HEK293 (cell line): ENCODE measurements around the gene HNRNPUL1.

Experiments used
- HOXD13 ChIP-seq: sonication (generic); formaldehyde crosslinking; IDR thresholded peaks from 2 replicates; pipeline ENCODE4 v1.8.0; 2022; ENCODE audit warnings: missing genetic modification reagents, borderline replicate concordance
- SP3 ChIP-seq: fragments of 450-650 bp; formaldehyde crosslinking; IDR thresholded peaks from 2 replicates; pipeline ENCODE4 v1.5.1; 2016; ENCODE audit warnings: missing biosample characterization, missing genetic modification characterization
- TRIM28 ChIP-seq: IDR thresholded peaks from 2 replicates; pipeline ENCODE4 v1.6.1; 2011; ENCODE audit warnings: low read length, control low read depth, borderline replicate concordance
- YY2 ChIP-seq: fragments of 450-650 bp; formaldehyde crosslinking; IDR thresholded peaks from 2 replicates; pipeline ENCODE4 v1.5.1; 2016; ENCODE audit warnings: missing biosample characterization, missing genetic modification characterization
- ZBTB17 ChIP-seq: fragments of 450-650 bp; formaldehyde crosslinking; IDR thresholded peaks from 2 replicates; pipeline ENCODE4 v1.5.1; 2016; ENCODE audit warnings: missing biosample characterization, missing genetic modification characterization
- ZBTB21 ChIP-seq: fragments of 450-650 bp; formaldehyde crosslinking; IDR thresholded peaks from 2 replicates; pipeline ENCODE4 v1.5.1; 2017; ENCODE audit warnings: missing biosample characterization, missing genetic modification characterization
- ZFP37 ChIP-seq: fragments of 450-650 bp; formaldehyde crosslinking; IDR thresholded peaks from 2 replicates; pipeline ENCODE4 v1.5.1; 2016; ENCODE audit warnings: missing biosample characterization, missing genetic modification characterization
- ZNF10 ChIP-seq: fragments of 450-650 bp; formaldehyde crosslinking; IDR thresholded peaks from 2 replicates; pipeline ENCODE4 v1.5.1; 2017; ENCODE audit warnings: missing biosample characterization, missing genetic modification characterization
- ZNF133 ChIP-seq: fragments of 450-650 bp; formaldehyde crosslinking; IDR thresholded peaks from 2 replicates; pipeline ENCODE4 v1.5.1; 2016; ENCODE audit warnings: missing biosample characterization, missing genetic modification characterization
- ZNF155 ChIP-seq: fragments of 450-650 bp; formaldehyde crosslinking; IDR thresholded peaks from 2 replicates; pipeline ENCODE4 v1.5.1; 2016; ENCODE audit warnings: missing biosample characterization, missing genetic modification characterization
- ZNF311 ChIP-seq: fragments of 450-650 bp; formaldehyde crosslinking; IDR thresholded peaks from 2 replicates; pipeline ENCODE4 v1.5.1; 2017; ENCODE audit warnings: missing biosample characterization, missing genetic modification characterization, borderline replicate concordance
- ZNF354C ChIP-seq: fragments of 450-650 bp; formaldehyde crosslinking; IDR thresholded peaks from 2 replicates; pipeline ENCODE4 v1.5.1; 2016; ENCODE audit warnings: missing biosample characterization, missing genetic modification characterization, low read depth, borderline replicate concordance
- ZNF404 ChIP-seq: fragments of 450-650 bp; formaldehyde crosslinking; IDR thresholded peaks from 2 replicates; pipeline ENCODE4 v1.5.1; 2017; ENCODE audit warnings: missing biosample characterization, missing genetic modification characterization
- ZNF426 ChIP-seq: fragments of 450-650 bp; formaldehyde crosslinking; IDR thresholded peaks from 2 replicates; pipeline ENCODE4 v1.5.1; 2017; ENCODE audit warnings: missing biosample characterization, missing genetic modification characterization, mild to moderate bottlenecking, inconsistent platforms, moderate library complexity
- ZNF501 ChIP-seq: fragments of 450-650 bp; formaldehyde crosslinking; IDR thresholded peaks from 2 replicates; pipeline ENCODE4 v1.5.1; 2016; ENCODE audit warnings: missing biosample characterization, missing genetic modification characterization
- ZNF510 ChIP-seq: fragments of 450-650 bp; formaldehyde crosslinking; IDR thresholded peaks from 2 replicates; pipeline ENCODE4 v1.5.1; 2018; ENCODE audit warnings: mild to moderate bottlenecking, missing genetic modification characterization, missing biosample characterization; ENCODE audit not compliant: insufficient replicate concordance
- ZNF514 ChIP-seq: fragments of 450-650 bp; formaldehyde crosslinking; IDR thresholded peaks from 2 replicates; pipeline ENCODE4 v1.5.1; 2016; ENCODE audit warnings: missing biosample characterization, missing genetic modification characterization
- ZNF561 ChIP-seq: fragments of 450-650 bp; IDR thresholded peaks from 2 replicates; pipeline ENCODE4 v1.5.1; 2018; ENCODE audit warnings: missing biosample characterization, missing genetic modification characterization, borderline replicate concordance
- ZNF571 ChIP-seq: fragments of 450-650 bp; formaldehyde crosslinking; IDR thresholded peaks from 2 replicates; pipeline ENCODE4 v1.5.0; 2017; ENCODE audit warnings: missing biosample characterization, missing genetic modification characterization
- ZNF600 ChIP-seq: fragments of 450-650 bp; formaldehyde crosslinking; IDR thresholded peaks from 2 replicates; pipeline ENCODE4 v1.5.1; 2016; ENCODE audit warnings: missing biosample characterization, missing genetic modification characterization
- ZNF658 ChIP-seq: fragments of 450-650 bp; formaldehyde crosslinking; IDR thresholded peaks from 2 replicates; pipeline ENCODE4; 2016; ENCODE audit warnings: missing biosample characterization, missing genetic modification characterization
- ZNF677 ChIP-seq: fragments of 450-650 bp; IDR thresholded peaks from 2 replicates; pipeline ENCODE4 v1.5.0; 2018; ENCODE audit warnings: missing biosample characterization, mild to moderate bottlenecking, missing genetic modification characterization, moderate library complexity
- ZNF707 ChIP-seq: fragments of 450-650 bp; formaldehyde crosslinking; IDR thresholded peaks from 2 replicates; pipeline ENCODE4 v1.5.1; 2016; ENCODE audit warnings: missing biosample characterization, missing genetic modification characterization
- ZSCAN30 ChIP-seq: fragments of 450-650 bp; IDR thresholded peaks from 2 replicates; pipeline ENCODE4 v1.5.1; 2018; ENCODE audit warnings: missing biosample characterization, mild to moderate bottlenecking, missing genetic modification characterization, moderate library complexity
- TF ChIP-seq, protein P1 (sequence below): fragments of 450-650 bp; IDR thresholded peaks from 2 replicates; pipeline ENCODE4 v1.5.1; 2018; ENCODE audit warnings: missing biosample characterization, mild to moderate bottlenecking, missing genetic modification characterization
- TF ChIP-seq, protein P2 (sequence below): fragments of 450-650 bp; formaldehyde crosslinking; IDR thresholded peaks from 2 replicates; pipeline ENCODE4 v1.5.1; 2016; ENCODE audit warnings: missing biosample characterization, missing genetic modification characterization
- TF ChIP-seq, protein P3 (sequence below): fragments of 450-650 bp; formaldehyde crosslinking; IDR thresholded peaks from 2 replicates; pipeline ENCODE4 v1.5.1; 2016; ENCODE audit warnings: missing biosample characterization, missing genetic modification characterization, low read depth
- TF ChIP-seq, protein P4 (sequence below): fragments of 450-650 bp; formaldehyde crosslinking; IDR thresholded peaks from 2 replicates; pipeline ENCODE4 v1.5.1; 2016; ENCODE audit warnings: missing biosample characterization, missing genetic modification characterization
- TF ChIP-seq, protein P5 (sequence below): fragments of 450-650 bp; formaldehyde crosslinking; IDR thresholded peaks from 2 replicates; pipeline ENCODE4 v1.5.1; 2017; ENCODE audit warnings: missing biosample characterization, missing genetic modification characterization

The HNRNPUL1 gene

DNA sequence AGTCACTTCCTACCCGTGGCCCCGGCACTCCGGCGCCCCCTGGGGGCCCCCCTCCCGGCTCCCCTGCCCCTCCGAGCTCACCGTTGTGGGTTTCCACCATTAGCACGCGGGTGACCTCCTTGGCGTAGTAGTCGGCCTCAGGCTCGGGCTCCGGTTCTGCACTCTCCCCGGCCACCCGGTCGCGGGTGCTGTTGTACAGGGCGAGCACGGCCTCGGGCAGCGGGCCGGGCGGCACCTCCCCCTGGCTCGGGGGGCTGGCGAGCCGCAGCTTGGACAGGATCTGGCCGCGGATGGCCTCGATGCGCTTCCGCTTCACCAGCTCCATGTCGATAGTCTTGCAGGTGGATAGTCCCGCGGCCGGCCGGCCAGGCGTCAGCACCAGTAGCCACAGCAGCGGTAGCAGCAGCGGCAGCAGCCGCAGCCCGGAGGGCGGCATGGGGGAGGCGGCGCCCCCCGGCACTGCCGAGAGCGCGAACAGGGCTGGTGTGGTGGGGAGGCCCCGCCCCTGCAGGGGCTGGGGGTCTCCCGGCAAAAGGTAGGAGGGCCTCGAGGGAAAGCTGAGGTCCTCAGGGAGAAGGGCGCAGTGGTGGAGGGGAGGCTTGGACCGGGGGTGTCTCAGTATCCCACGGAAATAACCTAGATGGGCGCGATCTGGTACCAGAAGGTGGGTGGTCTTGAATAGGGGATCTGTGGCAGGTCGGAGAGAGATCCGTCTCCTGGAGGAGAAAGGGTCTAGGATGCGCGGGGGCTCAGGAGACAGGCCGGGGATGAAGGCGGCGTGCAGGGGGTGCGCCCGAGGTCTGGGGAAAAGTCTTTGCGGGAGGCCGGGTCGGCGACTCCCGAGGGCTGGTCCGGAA is 88.7 kb downstream of the HNRNPUL1 start (continued):
- TF ChIP-seq YY2 (tag by site-specific recombination) (peak; percentile 50; the same call in 1 of the 2 replicates), ZNF426 (tag by site-specific recombination) (no peak), ZNF311 (tag by site-specific recombination) (no peak), ZBTB21 (tag by site-specific recombination) (no peak), ZNF133 (tag by site-specific recombination) (no peak), ZNF600 (peak; percentile 52; the same call in 1 of the 2 replicates), ZNF677 (tag by site-specific recombination) (no peak), SP3 (peak; percentile 79), ZNF658 (tag by site-specific recombination) (no peak), TRIM28 (no peak), ZNF501 (tag by site-specific recombination) (peak; percentile 62), ZNF404 (tag by site-specific recombination) (no peak), ZNF10 (tag by site-specific recombination) (no peak), ZFP37 (tag by site-specific recombination) (0 out of 2 replicates have a peak, but pooled peaks have one; percentile 72), ZNF514 (tag by site-specific recombination) (no peak), ZNF354C (tag by site-specific recombination) (no peak), ZNF707 (tag by site-specific recombination) (peak; percentile 88), ZNF561 (tag by site-specific recombination) (0 out of 2 replicates have a peak, but pooled peaks have one; percentile 20), HOXD13 (CRISPR knock-in tag) (no peak), ZNF510 (tag by site-specific recombination) (no peak), ZNF155 (tag by site-specific recombination) (no peak), ZSCAN30 (tag by site-specific recombination) (no peak; the same call in 1 of the 2 replicates), ZBTB17 (tag by site-specific recombination) (peak; percentile 91), ZNF571 (tag by site-specific recombination) (no peak)
- TF ChIP-seq, protein P1, sequence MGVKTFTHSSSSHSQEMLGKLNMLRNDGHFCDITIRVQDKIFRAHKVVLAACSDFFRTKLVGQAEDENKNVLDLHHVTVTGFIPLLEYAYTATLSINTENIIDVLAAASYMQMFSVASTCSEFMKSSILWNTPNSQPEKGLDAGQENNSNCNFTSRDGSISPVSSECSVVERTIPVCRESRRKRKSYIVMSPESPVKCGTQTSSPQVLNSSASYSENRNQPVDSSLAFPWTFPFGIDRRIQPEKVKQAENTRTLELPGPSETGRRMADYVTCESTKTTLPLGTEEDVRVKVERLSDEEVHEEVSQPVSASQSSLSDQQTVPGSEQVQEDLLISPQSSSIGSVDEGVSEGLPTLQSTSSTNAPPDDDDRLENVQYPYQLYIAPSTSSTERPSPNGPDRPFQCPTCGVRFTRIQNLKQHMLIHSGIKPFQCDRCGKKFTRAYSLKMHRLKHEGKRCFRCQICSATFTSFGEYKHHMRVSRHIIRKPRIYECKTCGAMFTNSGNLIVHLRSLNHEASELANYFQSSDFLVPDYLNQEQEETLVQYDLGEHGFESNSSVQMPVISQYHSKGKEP (tag by site-specific recombination): no peak
- TF ChIP-seq, protein P2, sequence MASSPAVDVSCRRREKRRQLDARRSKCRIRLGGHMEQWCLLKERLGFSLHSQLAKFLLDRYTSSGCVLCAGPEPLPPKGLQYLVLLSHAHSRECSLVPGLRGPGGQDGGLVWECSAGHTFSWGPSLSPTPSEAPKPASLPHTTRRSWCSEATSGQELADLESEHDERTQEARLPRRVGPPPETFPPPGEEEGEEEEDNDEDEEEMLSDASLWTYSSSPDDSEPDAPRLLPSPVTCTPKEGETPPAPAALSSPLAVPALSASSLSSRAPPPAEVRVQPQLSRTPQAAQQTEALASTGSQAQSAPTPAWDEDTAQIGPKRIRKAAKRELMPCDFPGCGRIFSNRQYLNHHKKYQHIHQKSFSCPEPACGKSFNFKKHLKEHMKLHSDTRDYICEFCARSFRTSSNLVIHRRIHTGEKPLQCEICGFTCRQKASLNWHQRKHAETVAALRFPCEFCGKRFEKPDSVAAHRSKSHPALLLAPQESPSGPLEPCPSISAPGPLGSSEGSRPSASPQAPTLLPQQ (tag by site-specific recombination): 0 out of 2 replicates have a peak, but pooled peaks have one; percentile 60
- TF ChIP-seq, protein P3, sequence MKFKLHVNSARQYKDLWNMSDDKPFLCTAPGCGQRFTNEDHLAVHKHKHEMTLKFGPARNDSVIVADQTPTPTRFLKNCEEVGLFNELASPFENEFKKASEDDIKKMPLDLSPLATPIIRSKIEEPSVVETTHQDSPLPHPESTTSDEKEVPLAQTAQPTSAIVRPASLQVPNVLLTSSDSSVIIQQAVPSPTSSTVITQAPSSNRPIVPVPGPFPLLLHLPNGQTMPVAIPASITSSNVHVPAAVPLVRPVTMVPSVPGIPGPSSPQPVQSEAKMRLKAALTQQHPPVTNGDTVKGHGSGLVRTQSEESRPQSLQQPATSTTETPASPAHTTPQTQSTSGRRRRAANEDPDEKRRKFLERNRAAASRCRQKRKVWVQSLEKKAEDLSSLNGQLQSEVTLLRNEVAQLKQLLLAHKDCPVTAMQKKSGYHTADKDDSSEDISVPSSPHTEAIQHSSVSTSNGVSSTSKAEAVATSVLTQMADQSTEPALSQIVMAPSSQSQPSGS (tag by site-specific recombination): no peak
- TF ChIP-seq, protein P4, sequence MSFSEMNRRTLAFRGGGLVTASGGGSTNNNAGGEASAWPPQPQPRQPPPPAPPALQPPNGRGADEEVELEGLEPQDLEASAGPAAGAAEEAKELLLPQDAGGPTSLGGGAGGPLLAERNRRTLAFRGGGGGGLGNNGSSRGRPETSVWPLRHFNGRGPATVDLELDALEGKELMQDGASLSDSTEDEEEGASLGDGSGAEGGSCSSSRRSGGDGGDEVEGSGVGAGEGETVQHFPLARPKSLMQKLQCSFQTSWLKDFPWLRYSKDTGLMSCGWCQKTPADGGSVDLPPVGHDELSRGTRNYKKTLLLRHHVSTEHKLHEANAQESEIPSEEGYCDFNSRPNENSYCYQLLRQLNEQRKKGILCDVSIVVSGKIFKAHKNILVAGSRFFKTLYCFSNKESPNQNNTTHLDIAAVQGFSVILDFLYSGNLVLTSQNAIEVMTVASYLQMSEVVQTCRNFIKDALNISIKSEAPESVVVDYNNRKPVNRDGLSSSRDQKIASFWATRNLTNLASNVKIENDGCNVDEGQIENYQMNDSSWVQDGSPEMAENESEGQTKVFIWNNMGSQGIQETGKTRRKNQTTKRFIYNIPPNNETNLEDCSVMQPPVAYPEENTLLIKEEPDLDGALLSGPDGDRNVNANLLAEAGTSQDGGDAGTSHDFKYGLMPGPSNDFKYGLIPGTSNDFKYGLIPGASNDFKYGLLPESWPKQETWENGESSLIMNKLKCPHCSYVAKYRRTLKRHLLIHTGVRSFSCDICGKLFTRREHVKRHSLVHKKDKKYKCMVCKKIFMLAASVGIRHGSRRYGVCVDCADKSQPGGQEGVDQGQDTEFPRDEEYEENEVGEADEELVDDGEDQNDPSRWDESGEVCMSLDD (tag by site-specific recombination): peak; percentile 77
- TF ChIP-seq, protein P5, sequence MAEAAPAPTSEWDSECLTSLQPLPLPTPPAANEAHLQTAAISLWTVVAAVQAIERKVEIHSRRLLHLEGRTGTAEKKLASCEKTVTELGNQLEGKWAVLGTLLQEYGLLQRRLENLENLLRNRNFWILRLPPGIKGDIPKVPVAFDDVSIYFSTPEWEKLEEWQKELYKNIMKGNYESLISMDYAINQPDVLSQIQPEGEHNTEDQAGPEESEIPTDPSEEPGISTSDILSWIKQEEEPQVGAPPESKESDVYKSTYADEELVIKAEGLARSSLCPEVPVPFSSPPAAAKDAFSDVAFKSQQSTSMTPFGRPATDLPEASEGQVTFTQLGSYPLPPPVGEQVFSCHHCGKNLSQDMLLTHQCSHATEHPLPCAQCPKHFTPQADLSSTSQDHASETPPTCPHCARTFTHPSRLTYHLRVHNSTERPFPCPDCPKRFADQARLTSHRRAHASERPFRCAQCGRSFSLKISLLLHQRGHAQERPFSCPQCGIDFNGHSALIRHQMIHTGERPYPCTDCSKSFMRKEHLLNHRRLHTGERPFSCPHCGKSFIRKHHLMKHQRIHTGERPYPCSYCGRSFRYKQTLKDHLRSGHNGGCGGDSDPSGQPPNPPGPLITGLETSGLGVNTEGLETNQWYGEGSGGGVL (tag by site-specific recombination): peak; percentile 34; the same call in 1 of the 2 replicates
